ENCODE data around the gene AMBRA1.
"Not testable (repeated sequence)": the region's sequence is repeated elsewhere in the genome, so short reads cannot be mapped to it uniquely, and the experiment has no call there.

Gene AMBRA1

GRCh38 chr11:46390331-46391171 is 203.3 kb downstream of the AMBRA1 start:
- no peak for DNase-seq

- peak; percentile 80 for DNase-seq
Observed at GRCh38 chr11:46389450-46390330, 204.1 kb downstream of the AMBRA1 start.

GRCh38 chr11:46388619-46389449 is 205.0 kb downstream of the AMBRA1 start:
- no peak for DNase-seq

GRCh38 chr11:46387919-46388618 is 205.8 kb downstream of the AMBRA1 start:
- DNase-seq = peak; percentile 47

GRCh38 chr11:46387456-46387855 is 206.4 kb downstream of the AMBRA1 start:
- DNase-seq = no peak

- DNase-seq = no peak
Observed at GRCh38 chr11:46386674-46387073, 207.1 kb downstream of the AMBRA1 start.

GRCh38 chr11:46386005-46386578 is 207.7 kb downstream of the AMBRA1 start:
- no peak for DNase-seq

GRCh38 chr11:46385169-46386004 is 208.4 kb downstream of the AMBRA1 start:
- DNase-seq = no peak

- DNase-seq = no peak
Observed at GRCh38 chr11:46383974-46384701, 209.7 kb downstream of the AMBRA1 start.

- no peak for DNase-seq
Observed at GRCh38 chr11:46383404-46383758, 210.4 kb downstream of the AMBRA1 start.

GRCh38 chr11:46382646-46383403 is 211.0 kb downstream of the AMBRA1 start:
- DNase-seq = peak; percentile 44

- DNase-seq = no peak
Observed at GRCh38 chr11:46381819-46382645, 211.8 kb downstream of the AMBRA1 start.

- no peak for DNase-seq
Observed at GRCh38 chr11:46381048-46381818, 212.6 kb downstream of the AMBRA1 start, which contains the start of gene MDK. TSS of gene MDK (plus strand) at chr11:46381669. CDS start at chr11:46382058, 389 bp downstream.

GRCh38 chr11:46380340-46381047 is 213.3 kb downstream of the AMBRA1 start:
- peak; percentile 89 for DNase-seq

GRCh38 chr11:46379482-46380293 is 214.1 kb downstream of the AMBRA1 start:
- DNase-seq = not testable (repeated sequence)

Data from suppressor macrophage treated with lipopolysaccharide for 4 hours (primary cell).